Measurements from ENCODE around the gene ZNF462. TPM values are rescaled to one million over a fixed set of nuclear protein-coding genes. Genes with fewer than 3 reads are reported as not detected.

ZNF462 gene
- total RNA-seq, 4 donors from 2014 or later: 9.3 to 13.3 (median 11.4) TPM

- Histone ChIP-seq H3K4me1 (peaks cover 12 to 16% of the 10 kb centered on the region in 2 donors), H3K27ac (peak overlapping the region; percentile 88 to 92 (median 89)), H3K27me3 (no peaks in the 10 kb centered on the region), H3K9me3 (no peaks in the 10 kb centered on the region), H3K36me3 (no peaks in the 10 kb centered on the region), H3K4me3 (peak overlapping the region; percentile 82 to 87 (median 84))
- DNase-seq (peak; percentile 22 to 36), ATAC-seq (peak; percentile 18 to 24)
- in situ Hi-C loops (cut with MboI; ENCODE audit: low sequenced_read_pairs in 4 of 4) (loop anchor here in 1 of 4 donors (25.0 kb wide), 1 partner anchor 949 kb away; no protein-coding TSS in a partner anchor), intact Hi-C loops (cut with DNase I; ENCODE audit: low total_unique reads) (loop anchor here (2.0 to 10.0 kb wide), 10 partner anchors 56 to 1166 kb away; partner anchors contain the start of genes RAD23B and TMEM38B)
- TF ChIP-seq CTCF (IDR thresholded peaks at IDR 0.05 in 4 of 5, conservative IDR thresholded peaks at IDR 0.05 in 1 of 5) (no peak), POLR2A (IDR thresholded peaks at IDR 0.05) (peak; percentile 16 to 31)
Observed at GRCh38 chr9:106860721-106861639, 2.0 kb upstream of the ZNF462 start.

- no peak for DNase-seq
- Histone ChIP-seq H3K4me3 (peak overlapping the region; percentile 82 to 87 (median 84)), H3K36me3 (no peaks in the 10 kb centered on the region), H3K27me3 (no peaks in the 10 kb centered on the region), H3K9me3 (no peaks in the 10 kb centered on the region), H3K4me1 (peaks cover 12 to 22% of the 10 kb centered on the region in 2 donors), H3K27ac (peak overlapping the region; percentile 88 to 92 (median 89))
- intact Hi-C loops (cut with DNase I; ENCODE audit: low total_unique reads): loop anchor here (1.0 to 10.0 kb wide), 11 partner anchors 56 to 1167 kb away; partner anchors contain the start of genes RAD23B and TMEM38B
- ATAC-seq: no peak
- in situ Hi-C loops (cut with MboI; ENCODE audit: low sequenced_read_pairs in 4 of 4): loop anchor here in 1 of 4 donors (25.0 kb wide), 1 partner anchor 949 kb away; no protein-coding TSS in a partner anchor
- TF ChIP-seq CTCF (IDR thresholded peaks at IDR 0.05 in 4 of 5, conservative IDR thresholded peaks at IDR 0.05 in 1 of 5) (peak in 1 of 5 experiments; percentile 13), POLR2A (IDR thresholded peaks at IDR 0.05) (no peak)
Observed at GRCh38 chr9:106861640-106862109, 1.3 kb upstream of the ZNF462 start.

GRCh38 chr9:106862110-106862820, 701 bp upstream of the ZNF462 start:
- peak; percentile 60 to 61 for DNase-seq

More at GRCh38 chr9:106862110-106862820, 701 bp upstream of the ZNF462 start:
- peak; percentile 31 to 46 for ATAC-seq
- peak overlapping the region; percentile 88 to 92 (median 89) for H3K27ac ChIP-seq
- H3K9me3 ChIP-seq: no peaks in the 10 kb centered on the region
- H3K27me3 ChIP-seq: no peaks in the 10 kb centered on the region
- in situ Hi-C loops (cut with MboI; ENCODE audit: low sequenced_read_pairs in 4 of 4): loop anchor here in 1 of 4 donors (25.0 kb wide), 1 partner anchor 950 kb away; no protein-coding TSS in a partner anchor
- H3K4me3 ChIP-seq: peak overlapping the region; percentile 82 to 87 (median 84)
- intact Hi-C loops (cut with DNase I; ENCODE audit: low total_unique reads): loop anchor here (1.0 to 10.0 kb wide), 8 partner anchors 55 to 1167 kb away; partner anchors contain the start of genes RAD23B and TMEM38B
- H3K4me1 ChIP-seq: peaks cover 12 to 27% of the 10 kb centered on the region in 2 donors
- TF ChIP-seq CTCF (IDR thresholded peaks at IDR 0.05 in 4 of 5, conservative IDR thresholded peaks at IDR 0.05 in 1 of 5): peak in 1 of 5 experiments; percentile 3
- TF ChIP-seq POLR2A (IDR thresholded peaks at IDR 0.05): peak; percentile 51 to 52
- H3K36me3 ChIP-seq: no peaks in the 10 kb centered on the region

Measured in gastrocnemius medialis (tissue), 4 donors.